C1 segment of cervical spinal cord (tissue), 14 donors: ENCODE results near the gene ABCC1.
A peak's percentile ranks its signal among the peaks of the same experiment; 100 is the strongest.
"Not testable (repeated sequence)": the region's sequence is repeated elsewhere in the genome, so short reads cannot be mapped to it uniquely, and the experiment has no call there.

Experiments used
- DNase-seq, 14 donors: peaks; one replicate each; lab custom pipeline; 2025; lab: John Stamatoyannopoulos, UW

Gene ABCC1

GRCh38 chr16:16155234-16155633 lies 205.8 kb downstream of the ABCC1 start:
- no peak for DNase-seq

DNA sequence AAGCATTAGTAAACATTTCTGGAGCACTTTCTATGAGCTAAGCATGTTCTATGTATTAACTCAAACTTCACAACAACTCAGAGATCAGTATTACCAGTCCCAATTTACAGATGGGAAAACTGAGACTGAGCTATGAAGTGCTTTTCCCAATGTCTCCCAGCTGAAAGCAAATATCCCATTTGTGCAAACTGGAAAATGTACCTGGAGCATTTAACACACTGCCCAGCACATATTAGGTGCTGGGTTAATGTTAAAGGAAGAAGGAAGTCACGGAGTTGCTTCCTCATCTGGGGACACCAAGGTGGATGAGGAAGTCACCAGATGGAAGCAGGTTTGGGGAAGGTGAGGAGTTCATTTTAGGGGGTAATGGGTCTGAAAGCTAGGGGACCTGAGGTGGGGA lies 207.8 kb downstream of the ABCC1 start:
- DNase-seq: no peak

GRCh38 chr16:16158082-16158658 lies 208.8 kb downstream of the ABCC1 start:
- DNase-seq: no peak

GRCh38 chr16:16158741-16159374 lies 209.4 kb downstream of the ABCC1 start:
- no peak for DNase-seq

- no peak for DNase-seq
Observed at GRCh38 chr16:16159662-16160061, 210.2 kb downstream of the ABCC1 start.

DNA sequence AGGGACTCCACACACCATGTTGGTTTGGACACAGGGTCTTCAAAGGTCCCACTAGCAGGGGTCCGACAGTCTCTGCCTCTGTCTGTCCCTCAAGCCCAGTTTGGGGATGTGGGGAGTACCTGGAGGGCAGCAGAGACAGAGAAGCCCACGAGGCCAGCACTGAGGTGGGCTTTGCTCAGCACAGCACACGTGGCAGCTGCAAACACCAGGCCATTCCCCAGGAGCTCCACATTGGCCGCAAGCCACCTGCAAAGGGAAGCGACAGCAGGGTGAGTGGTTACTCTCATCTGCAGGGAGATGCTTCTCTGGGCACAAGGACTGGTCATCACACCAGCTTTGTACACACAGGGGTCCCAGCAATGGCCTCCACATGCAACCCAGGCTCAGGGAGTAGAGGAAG lies 211.9 kb downstream of the ABCC1 start:
- no peak for DNase-seq

- DNase-seq: not testable (repeated sequence)
Observed at GRCh38 chr16:16161840-16162239, 212.4 kb downstream of the ABCC1 start.

DNA sequence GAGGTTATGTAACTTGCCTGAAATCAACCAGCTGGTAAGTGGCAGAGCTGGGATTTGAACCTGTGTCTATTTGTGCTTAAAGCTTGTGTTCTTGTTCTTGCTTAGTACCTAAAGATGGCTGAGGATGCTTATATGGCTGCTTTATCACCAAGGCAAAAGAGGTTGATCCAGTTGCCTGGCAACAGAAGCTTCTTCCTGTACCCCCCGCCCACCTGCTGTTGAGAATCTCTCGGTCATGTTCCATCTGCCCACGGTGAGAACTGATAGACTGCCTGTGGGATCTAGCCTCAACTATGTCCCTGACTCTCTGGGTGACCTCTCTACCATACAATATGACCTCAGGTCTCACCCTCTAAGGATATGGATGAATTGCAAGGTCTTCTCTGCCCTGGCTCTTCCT lies 213.2 kb downstream of the ABCC1 start:
- no peak for DNase-seq

DNA sequence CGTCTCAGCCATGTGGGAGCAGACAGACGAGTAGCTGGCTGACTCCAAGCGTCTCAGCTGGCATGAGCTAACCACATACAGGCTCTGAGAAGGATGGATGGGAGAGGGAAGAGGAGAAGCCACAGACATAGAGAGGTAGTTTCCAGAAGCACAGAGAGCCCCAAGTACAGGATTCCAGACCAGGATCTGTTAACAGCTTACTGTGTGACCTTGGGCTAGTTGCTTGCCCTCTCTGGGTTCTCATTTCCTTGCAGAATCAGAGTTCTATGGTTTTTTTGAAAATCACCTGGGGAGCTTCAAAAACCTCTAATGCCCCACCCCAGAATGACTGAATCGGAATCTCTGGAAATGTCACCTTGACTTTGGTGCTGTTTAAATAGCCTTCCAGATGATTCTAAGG lies 213.7 kb downstream of the ABCC1 start:
- no peak for DNase-seq

GRCh38 chr16:16163571-16163970 lies 214.2 kb downstream of the ABCC1 start:
- DNase-seq: peak in 9 of 14 donors; percentile 9 to 65 (median 24)

DNA sequence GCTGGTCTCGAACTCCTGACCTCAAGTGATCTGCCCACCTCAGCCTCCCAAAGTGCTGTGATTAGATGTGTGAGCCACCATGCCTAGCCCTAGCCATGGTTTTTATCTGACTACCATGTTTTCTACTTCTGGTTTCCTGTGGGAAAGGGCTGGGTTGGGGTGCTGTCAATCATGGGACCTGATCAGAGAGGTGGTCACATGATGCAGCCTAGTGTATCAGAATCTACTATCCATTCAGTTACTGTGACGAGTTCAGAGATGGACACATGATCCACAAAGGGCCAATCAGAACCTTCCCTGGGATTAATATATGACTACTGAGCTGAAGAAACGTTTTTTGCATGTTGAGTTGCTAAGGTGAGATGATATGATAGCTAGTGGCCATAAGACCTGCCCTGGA lies 214.8 kb downstream of the ABCC1 start:
- DNase-seq: no peak

GRCh38 chr16:16166085-16166484 lies 216.7 kb downstream of the ABCC1 start:
- no peak for DNase-seq

- DNase-seq: no peak
Observed at GRCh38 chr16:16166949-16167348, 217.5 kb downstream of the ABCC1 start.

DNA sequence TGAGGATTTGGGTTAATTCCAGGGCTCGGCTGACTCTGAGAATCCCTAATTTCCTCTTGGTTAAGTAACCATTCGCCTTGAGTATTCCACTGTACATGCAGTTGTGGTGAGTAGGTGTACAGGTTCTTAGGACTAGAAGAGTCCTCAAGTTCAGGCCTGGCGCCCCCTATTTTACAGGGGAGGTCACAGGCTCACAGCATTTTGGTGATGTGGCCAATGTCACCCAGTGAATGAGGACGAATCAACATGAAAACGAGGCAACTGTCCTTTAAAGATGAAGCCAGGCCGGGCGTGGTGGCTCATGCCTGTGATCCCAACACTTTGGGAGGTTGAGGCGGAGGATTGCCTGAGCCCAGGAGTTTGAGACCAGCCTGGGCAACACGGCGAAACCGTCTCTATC lies 218.5 kb downstream of the ABCC1 start:
- no peak for DNase-seq

DNA sequence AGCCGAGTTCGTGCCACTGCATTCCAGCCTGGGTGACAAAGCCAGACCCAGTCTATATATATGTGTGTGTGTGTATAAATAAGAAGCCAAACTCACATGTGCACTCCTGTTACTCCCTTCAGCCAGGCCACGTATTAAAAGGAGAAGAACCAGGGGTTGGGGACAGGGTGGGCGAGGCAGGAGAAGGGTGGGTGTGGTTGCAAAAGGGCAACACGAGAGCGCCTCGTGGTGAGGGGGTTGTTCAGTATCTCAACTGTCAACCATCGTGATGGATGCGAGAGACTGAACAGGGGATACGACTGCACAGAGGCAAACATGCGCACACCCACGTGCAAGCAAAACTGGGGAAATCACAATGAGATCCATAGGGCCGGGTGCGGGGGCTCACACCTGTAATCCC lies 219.0 kb downstream of the ABCC1 start:
- DNase-seq: no peak

GRCh38 chr16:16169615-16170014 lies 220.2 kb downstream of the ABCC1 start:
- no peak for DNase-seq

DNA sequence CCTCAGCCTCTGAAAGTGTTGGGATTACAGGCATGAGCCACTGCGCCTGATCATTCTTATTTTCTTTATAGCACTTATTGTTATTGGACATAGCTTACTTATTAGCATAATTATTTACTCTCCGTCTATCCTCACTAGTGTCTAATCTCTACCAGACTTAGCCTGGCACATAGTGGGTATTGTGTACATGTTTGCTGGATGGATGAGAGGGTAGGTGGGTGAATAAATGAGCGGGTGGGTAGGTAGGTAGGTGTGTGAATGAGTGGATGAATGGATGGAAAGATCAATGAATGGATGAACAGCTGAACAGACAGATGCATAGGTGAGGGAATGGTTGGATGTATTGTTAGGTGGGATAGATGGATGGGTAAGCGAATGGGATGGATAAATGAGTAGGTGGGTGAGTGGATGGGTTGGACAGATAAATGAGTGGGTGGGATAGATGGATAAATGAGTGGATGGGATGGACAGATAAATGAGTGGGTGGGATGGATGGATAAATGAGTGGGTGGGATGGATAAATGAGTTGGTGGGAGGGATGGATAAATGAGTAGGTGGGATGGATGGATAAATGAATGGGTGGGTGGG lies 222.0 kb downstream of the ABCC1 start:
- DNase-seq: no peak

DNA sequence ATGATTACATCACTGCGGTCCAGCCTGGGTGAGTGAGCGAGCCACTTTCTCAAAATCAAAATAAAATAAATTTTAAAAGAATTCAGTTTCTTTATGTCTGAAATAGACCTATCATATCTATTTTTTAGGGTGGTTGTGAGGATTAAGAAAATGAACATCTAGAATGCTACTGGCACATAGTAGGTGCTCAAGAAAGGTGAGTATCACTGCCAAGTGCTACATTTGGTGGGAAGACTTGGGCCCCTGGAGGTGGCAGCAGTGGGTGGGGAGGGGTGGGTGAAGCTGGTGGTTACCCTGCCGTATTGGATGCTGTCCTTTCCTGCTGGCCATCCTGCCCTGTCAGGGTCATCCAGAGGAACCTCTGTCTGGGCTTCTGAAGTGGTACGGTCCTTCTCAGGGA lies 223.6 kb downstream of the ABCC1 start:
- no peak for DNase-seq

DNA sequence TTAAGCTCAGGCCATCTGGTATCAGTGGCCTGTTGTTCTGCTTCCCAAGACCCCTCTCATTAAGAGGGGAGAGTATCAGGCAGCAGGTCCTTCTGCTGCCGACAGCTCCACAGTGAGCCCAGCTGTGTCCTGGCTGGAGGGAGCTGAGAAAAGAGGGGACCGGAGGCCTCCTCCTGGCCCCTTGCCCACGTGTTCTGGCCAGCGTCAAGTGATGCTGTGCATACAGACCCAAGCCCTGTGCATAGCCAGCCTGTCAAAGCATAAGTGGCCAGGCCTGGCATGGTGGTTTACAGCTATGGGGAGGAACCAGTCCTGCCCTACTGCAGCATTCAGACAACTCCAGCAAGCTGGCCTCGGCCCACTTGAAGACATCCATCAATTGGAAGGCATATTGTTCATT lies 225.9 kb downstream of the ABCC1 start:
- DNase-seq: no peak

DNA sequence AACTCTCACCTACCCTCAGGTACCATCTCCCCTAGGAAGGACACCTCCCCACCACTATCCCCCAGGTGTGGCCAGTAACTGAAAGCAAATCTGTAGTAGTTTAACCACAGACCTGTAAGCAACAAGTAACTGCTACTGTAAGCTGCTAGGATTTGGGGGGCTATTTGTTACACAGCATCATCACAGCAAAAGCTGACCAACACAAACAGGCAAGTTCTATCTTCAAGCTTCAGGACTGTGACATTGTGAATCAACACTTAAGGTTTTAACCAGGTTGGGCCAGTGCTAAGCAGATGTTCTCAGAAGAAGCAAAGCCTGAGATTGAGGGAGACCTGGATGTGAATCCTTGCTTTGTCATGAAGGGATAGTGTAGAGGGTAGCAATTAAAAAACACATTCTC lies 226.9 kb downstream of the ABCC1 start:
- no peak for DNase-seq

- DNase-seq: no peak
Observed at GRCh38 chr16:16178455-16179162, 229.2 kb downstream of the ABCC1 start.

- DNase-seq: not testable (repeated sequence)
Observed at GRCh38 chr16:16181748-16182147, 232.3 kb downstream of the ABCC1 start.

DNA sequence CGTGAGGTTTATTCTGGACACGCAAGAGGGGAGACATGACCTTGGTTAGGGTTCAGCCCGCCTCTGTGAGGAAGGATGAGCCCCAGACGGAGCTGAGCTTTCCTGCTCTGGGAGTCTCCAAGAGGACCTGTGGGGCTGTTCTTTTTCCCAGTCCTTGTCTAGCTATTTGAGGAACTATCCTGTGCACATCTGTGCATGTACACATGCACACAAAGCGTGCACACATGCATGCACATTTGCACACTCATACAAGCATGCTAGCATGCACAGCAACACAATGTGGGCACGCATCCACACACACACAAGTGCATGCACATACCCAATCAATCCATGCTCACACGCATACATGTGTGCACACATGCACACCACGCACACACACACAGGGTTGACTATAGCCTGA lies 233.5 kb downstream of the ABCC1 start:
- no peak for DNase-seq
